NCI-H1694 (cell line): ENCODE data around the gene IKBKE.
A peak's percentile ranks its signal among the peaks of the same experiment; 100 is the strongest.

Source experiments
- DNase-seq: peaks from one replicate; lab custom pipeline; 2025; lab: John Stamatoyannopoulos, UW

IKBKE gene

GRCh38 chr1:206455289-206455665, 15.0 kb upstream of the IKBKE start:
- DNase-seq = no peak

- no peak for DNase-seq
These were observed 14.5 kb upstream of the IKBKE start for GRCh38 chr1:206455666-206456344.

GRCh38 chr1:206456577-206457370, 13.5 kb upstream of the IKBKE start:
- no peak for DNase-seq

- DNase-seq = no peak
These were observed 12.7 kb upstream of the IKBKE start for GRCh38 chr1:206457408-206458120.

GRCh38 chr1:206459703-206460102, 10.6 kb upstream of the IKBKE start:
- DNase-seq = no peak

GRCh38 chr1:206460836-206461426, 9.3 kb upstream of the IKBKE start:
- DNase-seq = no peak

GRCh38 chr1:206461602-206462455, 8.4 kb upstream of the IKBKE start:
- DNase-seq = peak; percentile 87

- no peak for DNase-seq
These were observed 7.1 kb upstream of the IKBKE start for GRCh38 chr1:206463137-206463536.

GRCh38 chr1:206463911-206464310, 6.4 kb upstream of the IKBKE start:
- DNase-seq = no peak

- DNase-seq = no peak
These were observed 5.8 kb upstream of the IKBKE start for GRCh38 chr1:206464456-206464964.

DNA sequence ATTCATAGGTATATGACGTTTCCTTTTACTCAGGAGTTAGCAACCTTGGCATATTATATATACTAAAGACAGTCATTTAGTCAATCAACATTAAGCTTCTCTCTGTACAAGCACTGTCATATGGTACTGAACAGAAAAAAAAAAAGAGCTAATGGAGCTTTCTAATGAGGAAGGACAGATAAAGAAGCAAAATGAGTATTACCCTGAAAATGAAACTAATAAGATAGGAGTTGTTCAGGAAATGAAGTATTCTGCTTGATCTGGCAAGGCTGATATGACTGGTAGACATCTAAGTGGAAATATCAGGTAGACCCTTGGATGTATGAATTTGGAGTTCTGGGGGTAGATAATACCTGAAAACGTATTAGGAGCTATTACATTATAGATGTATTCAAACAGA, 4.3 kb upstream of the IKBKE start:
- DNase-seq = no peak

GRCh38 chr1:206466840-206467649, 3.2 kb upstream of the IKBKE start:
- no peak for DNase-seq

DNA sequence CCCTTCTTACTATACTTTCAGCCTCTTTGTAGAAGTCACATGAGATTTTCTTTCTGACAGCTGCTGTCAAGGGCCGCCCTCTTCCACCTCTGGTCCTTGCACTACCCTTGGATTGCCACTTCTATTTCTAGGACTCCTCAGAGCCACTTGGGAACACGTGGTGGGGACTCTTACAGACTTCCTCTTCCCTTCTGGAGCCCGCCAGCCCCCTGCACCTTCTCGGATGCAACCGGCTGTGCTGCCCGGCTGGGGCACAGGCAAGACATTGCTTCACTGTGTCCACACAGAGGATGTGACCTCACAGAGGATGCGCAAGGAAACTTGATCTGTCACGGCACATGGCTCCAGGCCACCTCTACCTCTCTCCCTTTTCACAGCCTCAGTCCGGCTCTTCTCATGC, 2.4 kb upstream of the IKBKE start:
- no peak for DNase-seq

DNA sequence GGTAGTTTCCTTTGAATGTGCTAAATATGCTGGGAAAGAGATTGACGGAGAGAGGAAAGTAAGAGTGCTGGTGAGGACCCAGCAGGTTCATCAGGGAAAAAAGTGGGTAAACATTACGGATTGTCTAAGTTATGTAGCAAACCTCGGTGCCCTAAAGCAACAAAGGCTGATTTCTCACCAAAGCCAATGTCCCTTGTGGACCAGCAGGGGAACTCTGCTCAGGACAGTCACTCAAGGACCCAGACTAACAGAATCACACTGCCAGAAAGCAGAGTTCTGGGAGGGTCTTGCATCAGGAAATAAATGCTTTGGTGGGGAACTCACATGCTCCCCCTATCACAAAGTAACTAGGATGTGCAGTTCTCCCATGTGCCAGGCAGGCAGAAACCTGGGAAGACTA, 1.7 kb upstream of the IKBKE start:
- no peak for DNase-seq

DNA sequence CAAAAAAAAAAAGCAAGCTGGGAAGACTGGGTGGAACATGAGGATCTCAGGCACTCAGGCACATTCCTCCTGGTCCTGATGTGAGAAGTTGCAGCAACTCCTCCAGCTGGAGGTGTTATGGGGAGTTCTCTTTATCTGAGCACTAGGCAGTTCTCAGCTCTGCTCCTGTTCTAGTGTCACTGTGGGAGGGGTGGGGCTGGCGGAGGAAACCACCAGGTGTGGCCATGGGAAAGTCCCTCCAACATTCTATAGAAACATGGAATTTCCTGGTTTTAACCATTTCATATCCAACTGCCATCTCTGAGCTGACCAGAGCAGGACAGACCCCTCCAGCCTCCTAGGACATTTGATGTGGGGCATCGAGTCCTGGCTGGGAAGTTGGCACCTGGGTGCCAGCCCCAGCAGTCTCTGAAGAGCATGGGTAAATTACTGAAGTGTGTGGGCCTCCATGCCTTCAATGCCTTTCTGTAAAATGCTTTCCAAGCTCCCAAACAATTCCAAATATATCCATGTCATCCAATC, 804 bp upstream of the IKBKE start:
- no peak for DNase-seq

GRCh38 chr1:206470692-206471414, 577 bp downstream of the IKBKE start:
- no peak for DNase-seq

- no peak for DNase-seq
These were observed 1.1 kb downstream of the IKBKE start for GRCh38 chr1:206471415-206471801.

- DNase-seq = no peak
These were observed 1.7 kb downstream of the IKBKE start for GRCh38 chr1:206472024-206472423.

GRCh38 chr1:206472454-206472853, 2.2 kb downstream of the IKBKE start:
- DNase-seq = no peak

- no peak for DNase-seq
These were observed 2.6 kb downstream of the IKBKE start for GRCh38 chr1:206472886-206473285.
